ENCODE results near the gene RAI1.

Gene RAI1

DNA sequence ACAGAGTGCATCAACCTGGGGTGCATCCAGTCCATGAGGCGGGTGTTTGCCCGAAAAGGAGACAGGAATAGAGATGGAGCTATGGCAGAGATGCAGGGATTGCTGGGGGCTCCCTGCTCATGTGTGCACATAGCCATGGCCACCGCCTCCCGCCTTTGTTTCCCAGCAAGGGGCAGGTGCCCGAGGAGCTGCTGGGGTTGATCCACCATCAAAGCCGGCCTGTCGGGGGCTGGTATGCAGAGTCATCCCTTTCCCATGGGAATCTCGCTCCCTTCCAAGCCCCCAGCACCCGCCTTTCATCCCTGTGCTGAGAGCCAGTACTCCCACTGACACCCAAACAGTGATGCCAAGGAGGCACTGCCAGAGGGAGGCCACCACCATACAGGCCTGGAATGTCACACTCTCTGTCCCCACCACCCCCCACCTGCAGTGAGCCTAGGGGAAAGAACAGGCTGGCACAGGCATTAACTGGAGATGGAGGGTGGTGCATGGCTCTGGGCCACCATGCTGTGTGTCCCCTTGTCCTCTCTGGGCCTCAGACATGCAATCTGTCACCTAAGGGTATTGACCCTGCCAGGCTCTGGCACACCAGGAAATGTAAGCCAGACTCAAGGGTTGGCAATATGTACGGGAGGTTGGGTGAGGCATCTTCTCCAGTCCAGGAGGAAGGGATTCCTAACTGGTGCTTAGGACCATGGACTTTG, 90.4 kb downstream of the RAI1 start:
- Mint-ChIP-seq H3K4me1 (peaks cover 70% of the 10 kb centered on the region), H3K9me3 (no peaks in the 10 kb centered on the region), H3K36me3 (ENCODE audit: low read depth) (no peaks in the 10 kb centered on the region), H3K27ac (peak overlapping the region; percentile 77 to 98 (median 93)), H3K27me3 (ENCODE audit: low read depth) (no peaks in the 10 kb centered on the region), H3K4me3 (no peak overlapping the region)
- TF ChIP-seq, protein P1, sequence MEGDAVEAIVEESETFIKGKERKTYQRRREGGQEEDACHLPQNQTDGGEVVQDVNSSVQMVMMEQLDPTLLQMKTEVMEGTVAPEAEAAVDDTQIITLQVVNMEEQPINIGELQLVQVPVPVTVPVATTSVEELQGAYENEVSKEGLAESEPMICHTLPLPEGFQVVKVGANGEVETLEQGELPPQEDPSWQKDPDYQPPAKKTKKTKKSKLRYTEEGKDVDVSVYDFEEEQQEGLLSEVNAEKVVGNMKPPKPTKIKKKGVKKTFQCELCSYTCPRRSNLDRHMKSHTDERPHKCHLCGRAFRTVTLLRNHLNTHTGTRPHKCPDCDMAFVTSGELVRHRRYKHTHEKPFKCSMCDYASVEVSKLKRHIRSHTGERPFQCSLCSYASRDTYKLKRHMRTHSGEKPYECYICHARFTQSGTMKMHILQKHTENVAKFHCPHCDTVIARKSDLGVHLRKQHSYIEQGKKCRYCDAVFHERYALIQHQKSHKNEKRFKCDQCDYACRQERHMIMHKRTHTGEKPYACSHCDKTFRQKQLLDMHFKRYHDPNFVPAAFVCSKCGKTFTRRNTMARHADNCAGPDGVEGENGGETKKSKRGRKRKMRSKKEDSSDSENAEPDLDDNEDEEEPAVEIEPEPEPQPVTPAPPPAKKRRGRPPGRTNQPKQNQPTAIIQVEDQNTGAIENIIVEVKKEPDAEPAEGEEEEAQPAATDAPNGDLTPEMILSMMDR (IDR thresholded peaks at IDR 0.05; ENCODE audit: unreplicated experiment in 3 of 3), result no peak

DNA sequence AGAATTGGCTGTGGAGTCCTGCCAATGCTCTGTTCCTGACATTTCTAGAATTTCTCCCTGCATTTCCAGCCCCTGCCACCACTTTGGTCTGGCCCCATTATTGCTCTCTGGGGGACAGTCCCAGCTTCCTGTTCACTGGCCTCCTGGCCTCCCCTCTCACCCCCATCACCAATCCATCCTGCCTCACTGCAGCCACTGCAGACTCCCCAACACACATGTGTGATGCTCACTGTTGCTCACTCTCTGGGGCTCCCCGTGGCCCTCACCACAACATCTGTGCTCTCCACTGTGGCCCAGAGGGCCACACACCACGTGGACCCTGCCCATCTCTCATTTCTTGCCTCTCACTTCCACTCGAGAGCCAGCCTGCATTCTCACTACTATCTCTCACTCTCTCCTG, 91.0 kb downstream of the RAI1 start:
- Mint-ChIP-seq H3K36me3 (ENCODE audit: low read depth) (no peaks in the 10 kb centered on the region), H3K27ac (peak overlapping the region; percentile 60 to 66 (median 63)), H3K4me1 (peaks cover 70% of the 10 kb centered on the region), H3K9me3 (no peaks in the 10 kb centered on the region), H3K27me3 (ENCODE audit: low read depth) (no peaks in the 10 kb centered on the region), H3K4me3 (peak overlapping the region in 1 of 3 experiments; percentile 45)
- TF ChIP-seq, protein P1 (IDR thresholded peaks at IDR 0.05; ENCODE audit: unreplicated experiment in 3 of 3), result no peak

DNA sequence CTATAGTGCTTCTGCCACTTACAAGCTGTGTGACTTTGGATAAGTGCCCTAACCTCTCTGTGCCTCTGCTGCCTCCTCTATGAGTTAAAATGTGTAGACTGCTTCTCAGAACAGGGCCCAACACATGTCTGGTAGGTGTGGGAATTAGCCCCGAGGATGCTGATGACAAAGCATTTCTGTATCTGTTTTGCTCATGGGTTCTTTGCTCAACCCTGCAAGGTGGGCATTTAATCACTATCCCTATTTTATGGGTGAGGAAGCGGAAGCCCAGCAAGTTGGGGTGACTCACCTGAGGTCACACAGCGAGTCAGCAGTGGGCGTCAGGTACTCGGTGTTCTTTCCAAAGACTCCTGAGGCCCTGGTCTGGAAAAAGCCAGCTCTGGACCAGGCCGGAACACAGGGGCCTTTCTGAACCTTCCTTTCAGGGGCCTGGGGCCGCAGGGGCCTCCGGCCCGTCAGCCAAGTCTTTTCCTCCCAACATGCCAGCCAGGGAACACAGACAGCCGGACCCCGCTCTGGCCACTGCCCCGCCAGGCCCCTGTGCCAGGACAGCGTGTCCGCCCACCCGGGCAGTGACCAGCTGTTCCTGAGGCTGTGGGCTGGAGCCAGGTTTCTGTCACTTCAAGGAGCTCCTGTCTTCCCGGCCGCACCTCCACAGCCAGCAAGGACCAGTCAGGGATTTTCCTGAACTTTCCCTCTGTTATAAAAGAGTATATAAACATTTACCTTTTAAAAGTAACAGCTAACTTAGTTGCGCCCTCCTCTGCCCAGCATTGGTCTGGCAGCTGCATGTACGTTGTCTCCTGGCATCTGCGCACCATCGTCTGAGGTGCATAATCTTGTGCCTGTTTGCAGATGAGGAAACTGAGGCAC, 93.0 kb downstream of the RAI1 start:
- Mint-ChIP-seq H3K27me3 (ENCODE audit: low read depth) (no peaks in the 10 kb centered on the region), H3K4me1 (peaks cover 68% of the 10 kb centered on the region), H3K4me3 (no peak overlapping the region), H3K9me3 (no peaks in the 10 kb centered on the region), H3K27ac (no peak overlapping the region), H3K36me3 (ENCODE audit: low read depth) (no peaks in the 10 kb centered on the region)
- TF ChIP-seq, protein P1 (IDR thresholded peaks at IDR 0.05; ENCODE audit: unreplicated experiment in 3 of 3), result peak in 1 of 3 experiments; percentile 18

DNA sequence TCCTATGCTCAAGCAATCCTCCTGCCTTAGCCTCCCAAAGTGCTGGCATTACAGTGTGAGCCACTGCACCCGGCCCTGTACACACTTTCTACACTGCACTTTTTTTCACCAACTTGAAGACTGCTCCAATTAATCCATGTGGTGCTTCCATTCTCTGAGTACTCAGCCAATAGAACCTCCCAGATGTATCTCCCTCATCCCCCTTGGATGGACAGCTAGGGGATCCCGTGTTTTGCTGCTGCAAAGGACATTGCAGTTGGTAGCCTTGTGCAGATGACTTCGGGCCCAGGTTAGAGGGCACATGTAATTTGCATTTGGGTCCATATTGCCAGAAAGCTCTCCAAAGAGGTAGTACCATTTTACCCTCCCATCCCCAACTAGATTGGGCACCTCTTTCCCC, 95.6 kb downstream of the RAI1 start:
- Mint-ChIP-seq H3K9me3 (no peaks in the 10 kb centered on the region), H3K36me3 (ENCODE audit: low read depth) (no peaks in the 10 kb centered on the region), H3K4me3 (no peak overlapping the region), H3K27ac (peak overlapping the region in 2 of 3 experiments; percentile 10 to 55), H3K4me1 (peaks cover 61% of the 10 kb centered on the region), H3K27me3 (ENCODE audit: low read depth) (no peaks in the 10 kb centered on the region)
- TF ChIP-seq, protein P1 (IDR thresholded peaks at IDR 0.05; ENCODE audit: unreplicated experiment in 3 of 3), result no peak

DNA sequence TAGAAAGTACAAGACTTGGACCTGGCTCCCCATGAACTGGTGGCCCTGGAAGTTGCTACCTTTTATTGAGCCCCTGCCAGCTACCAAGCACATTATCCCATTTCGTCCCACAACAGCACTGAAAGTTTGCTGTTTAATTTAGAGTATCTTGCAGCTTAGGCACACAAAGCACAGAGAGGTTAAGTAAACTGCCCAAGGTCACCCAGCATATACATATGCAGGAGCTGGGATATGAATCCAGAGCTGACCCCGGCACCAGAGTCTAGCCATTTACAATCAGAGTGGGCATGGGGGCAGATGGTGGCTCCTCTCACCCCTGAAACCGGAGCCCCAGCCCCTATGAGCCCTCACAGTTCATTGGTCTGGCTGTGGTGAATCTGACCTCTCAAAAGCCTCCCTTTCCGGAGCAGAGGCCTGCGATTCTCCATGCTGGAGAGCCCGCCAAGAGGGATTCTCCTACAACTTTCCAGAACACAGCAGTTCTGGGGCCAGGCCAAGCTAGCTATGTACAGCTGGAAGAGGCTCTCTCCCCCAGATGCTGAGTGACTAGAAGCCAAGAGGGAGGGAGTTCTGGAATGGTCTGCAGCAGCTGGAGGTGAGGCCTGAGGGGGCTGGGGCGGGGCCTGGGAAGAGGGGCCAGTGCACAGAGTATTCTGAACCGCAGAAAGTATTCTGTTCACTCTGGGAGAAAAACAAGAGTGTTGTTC, 97.2 kb downstream of the RAI1 start:
- Mint-ChIP-seq H3K27me3 (ENCODE audit: low read depth) (no peaks in the 10 kb centered on the region), H3K4me3 (peak overlapping the region; percentile 41 to 68 (median 62)), H3K27ac (peak overlapping the region; percentile 98 to 100 (median 98)), H3K9me3 (no peaks in the 10 kb centered on the region), H3K36me3 (ENCODE audit: low read depth) (no peaks in the 10 kb centered on the region), H3K4me1 (peaks cover 52% of the 10 kb centered on the region)
- TF ChIP-seq, protein P1 (IDR thresholded peaks at IDR 0.05; ENCODE audit: unreplicated experiment in 3 of 3), result no peak

Data from nephron (organoid).